ENCODE data around the gene TCEA2.

Gene TCEA2

DNA sequence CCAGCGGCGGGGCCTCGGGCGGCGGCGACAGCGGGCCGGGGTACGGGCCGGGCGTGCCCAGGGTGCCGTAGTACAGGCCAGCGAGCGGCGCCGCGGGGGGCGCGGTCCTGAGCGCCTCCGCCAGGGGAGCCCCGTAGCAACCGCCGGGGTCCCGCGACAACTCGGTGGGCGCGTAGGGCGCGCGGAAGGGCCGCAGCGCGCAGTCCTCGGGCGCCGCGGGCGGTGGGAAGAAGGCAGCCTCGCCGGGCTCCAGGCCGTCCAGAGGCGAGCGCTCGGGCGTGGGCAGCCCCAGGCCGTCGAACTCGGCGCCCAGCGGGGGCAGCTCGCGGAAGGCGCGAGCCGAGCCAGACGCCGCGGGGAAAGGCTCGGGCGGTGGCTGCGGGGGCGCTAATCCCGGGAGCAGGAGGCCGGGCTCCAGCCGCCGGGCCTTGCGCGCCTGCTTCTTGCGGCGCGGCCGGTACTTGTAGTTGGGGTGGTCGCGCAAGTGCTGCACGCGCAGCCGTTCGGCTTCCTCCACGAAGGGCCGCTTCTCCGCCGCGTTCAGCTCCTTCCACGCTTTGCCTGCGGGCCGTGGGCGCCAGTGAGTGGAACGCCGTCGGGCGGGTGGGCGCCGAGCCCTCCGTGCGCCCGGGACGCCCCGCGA, 14.5 kb upstream of the TCEA2 start:
- no peak for DNase-seq (ENCODE audit: low read depth in 2 of 2, low spot score in 1 of 2)

- no peak for DNase-seq (ENCODE audit: low read depth in 2 of 2, low spot score in 1 of 2)
Measured at GRCh38 chr20:64049060-64049877, 13.7 kb upstream of the TCEA2 start, which contains the start of gene SOX18. SOX18 (minus strand) TSS chr20:64049639; CDS start chr20:64049516, 123 bp downstream.

DNA sequence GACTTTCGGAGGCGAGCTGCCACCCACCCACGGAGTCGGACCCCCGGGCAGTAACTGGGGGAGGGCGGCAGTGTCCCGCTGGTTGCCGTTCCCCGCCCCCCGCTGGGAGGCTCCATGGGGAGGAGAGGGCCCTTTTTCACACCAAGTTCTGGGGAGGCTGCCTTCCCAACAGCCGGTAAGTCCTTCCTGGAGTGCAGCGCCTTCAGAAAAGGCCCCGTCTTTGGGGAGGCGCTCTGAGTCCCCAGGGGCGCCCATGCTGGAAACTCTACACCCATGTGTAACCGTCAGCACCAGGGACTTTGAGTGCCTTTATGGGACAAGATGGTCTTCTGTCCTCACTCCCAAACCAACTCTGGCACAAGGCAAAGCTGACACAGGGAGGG, 13.1 kb upstream of the TCEA2 start:
- no peak for DNase-seq (ENCODE audit: low read depth in 2 of 2, low spot score in 1 of 2)

DNA sequence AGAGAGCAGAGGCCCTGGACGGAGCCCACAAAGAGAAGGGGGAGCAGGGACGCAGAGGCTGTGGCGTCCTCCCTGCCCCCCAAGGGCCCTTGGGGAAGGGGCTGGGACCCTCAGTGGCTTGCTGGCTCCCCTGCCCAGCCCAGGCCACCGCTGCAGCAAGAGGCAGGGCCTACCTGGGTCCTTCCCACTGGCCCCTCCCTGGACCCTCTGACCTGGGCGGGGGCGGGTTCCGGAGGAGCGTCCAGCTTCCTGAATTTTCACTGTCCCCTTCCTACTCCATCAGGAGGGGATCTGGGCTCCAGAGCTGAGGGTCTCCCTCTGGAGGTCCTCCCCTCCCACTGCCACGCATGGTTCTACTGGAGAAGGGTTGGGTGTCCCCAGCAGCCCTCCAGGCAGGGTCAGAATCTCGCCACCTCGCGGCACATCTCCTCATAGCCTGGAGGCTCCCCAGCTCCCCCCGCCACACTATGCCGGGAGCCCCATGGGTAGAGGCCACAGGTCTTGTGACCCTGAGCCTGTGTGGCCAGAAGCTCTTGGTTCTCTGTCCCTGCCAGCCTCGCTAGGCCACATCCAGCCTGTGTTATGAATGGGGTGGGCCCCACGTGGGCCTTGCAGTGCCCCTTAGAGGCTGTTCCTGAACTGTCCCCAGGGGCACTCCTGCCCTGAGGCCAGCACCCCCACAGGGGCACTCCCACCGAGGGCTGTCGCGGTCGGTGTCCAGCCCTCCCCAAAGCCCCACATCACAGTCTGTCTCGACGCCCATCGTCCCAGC, 12.6 kb upstream of the TCEA2 start:
- DNase-seq (ENCODE audit: low read depth in 2 of 2, low spot score in 1 of 2) = no peak

DNA sequence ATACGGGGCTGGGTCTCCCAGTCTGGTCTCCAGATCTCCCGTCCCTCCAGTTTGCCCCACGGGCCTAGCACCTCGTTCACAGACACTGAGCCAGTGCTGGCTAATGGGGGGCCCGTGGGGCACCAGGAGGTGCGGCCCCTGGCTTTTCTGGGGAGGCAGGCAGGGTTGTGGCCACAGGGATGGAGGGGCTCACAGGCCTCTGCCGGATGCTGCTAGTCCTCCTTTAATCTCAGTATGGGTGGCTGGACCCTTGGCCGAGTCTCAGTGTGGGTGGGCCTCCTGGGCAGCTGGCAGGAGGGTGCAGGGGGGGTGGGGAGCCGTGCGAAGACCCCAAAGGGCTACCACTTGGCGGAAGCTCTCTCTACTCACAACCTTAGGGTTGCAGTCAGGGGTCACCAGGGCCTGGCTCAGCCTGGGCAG, 12.0 kb upstream of the TCEA2 start:
- DNase-seq (ENCODE audit: low read depth in 2 of 2, low spot score in 1 of 2) = no peak

DNA sequence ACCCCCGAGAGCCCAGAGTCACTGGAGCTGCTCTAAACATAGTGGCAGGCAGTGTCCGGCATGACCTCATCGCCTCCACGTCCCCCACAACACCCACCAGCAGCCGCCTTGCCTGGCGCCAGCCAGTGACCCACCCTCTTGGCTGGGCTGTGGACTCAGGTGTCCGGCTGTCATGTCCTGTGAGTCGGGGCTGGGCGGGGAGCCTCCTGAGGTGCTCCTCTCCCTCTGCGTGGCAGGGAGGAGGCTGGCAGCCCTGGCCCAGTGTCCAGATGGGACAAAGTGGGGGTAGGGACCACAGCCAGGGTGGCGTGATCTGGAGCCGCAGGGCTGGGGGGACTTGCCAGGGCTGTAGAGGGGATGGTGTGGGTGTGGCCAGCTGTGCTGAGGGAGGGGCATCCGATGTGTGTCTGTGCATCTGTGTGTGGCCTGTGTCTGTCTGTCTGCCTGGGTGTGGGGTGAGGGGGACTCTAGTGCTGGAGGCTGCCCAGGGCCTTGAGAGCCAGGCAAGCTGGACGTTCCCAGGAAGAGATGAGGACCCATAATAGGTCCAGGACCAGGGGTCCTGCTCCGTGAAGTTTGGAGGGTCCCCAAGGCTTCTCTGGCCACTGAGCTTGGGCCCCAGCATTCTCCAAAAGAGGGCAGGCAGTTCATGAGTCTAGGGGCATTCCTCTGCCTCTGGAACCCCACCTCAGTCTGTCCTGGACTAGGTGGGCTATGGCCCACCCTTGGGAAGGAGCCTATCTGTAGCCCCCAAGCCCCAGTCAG, 11.3 kb upstream of the TCEA2 start:
- DNase-seq (ENCODE audit: low read depth in 2 of 2, low spot score in 1 of 2) = no peak

GRCh38 chr20:64052326-64052722, 10.7 kb upstream of the TCEA2 start:
- DNase-seq (ENCODE audit: low read depth in 2 of 2, low spot score in 1 of 2) = no peak

DNA sequence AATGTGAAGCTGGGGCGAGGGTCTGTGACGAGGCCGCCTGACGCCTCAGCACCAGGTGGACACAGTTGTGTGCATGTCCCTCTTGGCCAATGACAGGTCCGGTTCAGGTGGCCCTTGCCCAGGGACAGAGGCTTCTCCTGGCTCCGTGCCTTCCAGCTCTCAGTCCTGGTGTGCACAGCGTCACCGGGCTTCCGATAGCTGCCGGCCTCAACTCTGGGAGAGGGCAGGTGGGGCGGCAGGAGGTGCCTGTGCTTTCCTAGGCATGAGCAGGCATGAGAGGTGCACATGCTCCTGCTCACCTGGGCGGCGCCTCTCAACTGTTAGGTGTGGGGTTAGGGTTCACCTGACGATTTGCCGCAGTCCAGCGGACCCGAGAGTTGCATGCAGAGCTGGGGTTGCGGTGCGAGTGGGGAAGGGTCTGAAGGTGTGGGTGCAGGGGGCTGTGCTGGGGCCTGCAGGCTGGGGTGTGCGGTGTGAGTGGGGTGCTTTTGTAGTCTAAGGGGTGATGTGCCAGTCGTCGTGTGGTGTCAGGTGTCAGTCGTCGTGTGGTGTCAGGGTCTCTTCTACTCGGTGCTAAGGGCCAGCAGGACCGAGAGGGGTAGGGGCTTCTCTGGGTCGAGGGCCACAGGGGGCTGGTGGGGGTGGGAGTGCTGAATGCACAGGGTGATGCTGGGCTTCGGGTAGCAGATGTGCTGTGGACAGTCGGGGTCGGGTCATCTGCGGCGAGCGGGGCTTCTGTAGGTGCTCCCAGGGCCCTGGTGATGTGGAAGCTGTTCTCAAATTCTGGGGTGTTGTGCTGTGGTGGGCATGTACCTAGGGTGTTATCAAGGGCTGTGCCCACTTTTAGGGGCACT, 9.8 kb upstream of the TCEA2 start:
- DNase-seq (ENCODE audit: low read depth in 2 of 2, low spot score in 1 of 2) = no peak

GRCh38 chr20:64053841-64054661, 8.9 kb upstream of the TCEA2 start:
- DNase-seq (ENCODE audit: low read depth in 2 of 2, low spot score in 1 of 2) = no peak

DNA sequence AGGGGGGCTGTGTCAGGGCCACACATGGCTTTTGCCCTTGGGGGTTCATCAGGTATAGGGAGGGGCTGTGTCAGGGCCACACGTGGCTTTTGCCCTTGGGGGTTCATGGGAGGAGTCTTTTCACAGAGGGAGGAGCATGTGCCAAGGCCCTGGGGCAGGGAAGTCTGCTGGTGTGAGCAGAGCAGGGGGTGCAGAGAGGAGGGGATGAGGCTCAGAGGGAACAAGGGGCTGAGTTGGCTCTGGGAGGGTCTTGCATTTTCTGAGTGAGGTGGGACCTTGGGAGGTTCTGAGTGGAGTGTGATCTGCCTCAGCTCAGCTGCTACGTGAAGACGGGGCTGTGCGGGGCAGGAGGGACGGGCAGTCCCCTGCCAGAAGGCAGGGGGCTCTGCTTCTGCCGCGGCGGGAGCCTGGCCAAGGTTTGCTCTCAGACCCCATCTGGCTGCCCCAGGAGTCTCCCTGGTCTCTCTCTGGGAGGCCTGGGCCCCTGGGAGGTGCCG, 7.6 kb upstream of the TCEA2 start:
- no peak for DNase-seq (ENCODE audit: low read depth in 2 of 2, low spot score in 1 of 2)

DNA sequence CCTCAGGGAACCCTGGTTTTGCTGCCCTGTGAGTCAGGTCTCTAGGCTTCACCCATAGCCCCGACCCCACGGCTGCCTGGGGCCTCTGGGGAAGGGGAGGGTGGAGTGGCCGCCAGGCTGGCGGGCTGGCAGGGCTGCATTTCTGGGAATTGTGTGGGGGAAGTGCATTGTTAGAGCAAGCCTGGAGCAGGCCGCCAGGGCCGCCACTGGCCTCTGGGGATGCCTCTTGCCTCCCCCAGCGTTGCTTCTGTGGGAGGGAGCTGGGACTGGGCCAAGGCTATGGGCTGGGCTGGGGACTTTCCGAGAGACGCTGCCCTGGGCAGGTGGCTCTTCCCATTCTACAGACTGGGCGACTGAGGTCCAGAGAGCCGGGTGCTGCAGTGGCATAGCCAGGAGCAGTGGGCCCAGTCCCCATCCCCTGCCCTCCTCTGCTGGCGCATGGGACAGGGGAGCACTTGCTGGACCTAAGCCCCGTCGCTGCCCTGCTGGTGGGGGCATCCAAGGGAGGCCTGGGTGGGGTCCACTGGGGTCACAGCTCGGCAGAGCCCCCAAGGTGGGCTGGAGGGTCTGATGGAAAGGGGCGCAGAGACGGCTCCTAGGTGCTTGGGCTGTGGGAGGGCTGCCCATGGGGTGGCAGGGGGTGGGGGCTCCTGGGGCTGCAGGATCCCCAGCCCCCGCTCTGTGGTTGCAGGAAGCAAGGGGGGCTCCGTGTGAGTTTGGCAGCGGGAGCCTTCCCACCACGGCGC, 6.9 kb upstream of the TCEA2 start:
- no peak for DNase-seq (ENCODE audit: low read depth in 2 of 2, low spot score in 1 of 2)

- DNase-seq (ENCODE audit: low read depth in 2 of 2, low spot score in 1 of 2) = no peak
Measured at GRCh38 chr20:64056639-64056888, 6.4 kb upstream of the TCEA2 start.

- DNase-seq (ENCODE audit: low read depth in 2 of 2, low spot score in 1 of 2) = no peak
Measured at GRCh38 chr20:64056889-64057627, 5.9 kb upstream of the TCEA2 start.

GRCh38 chr20:64057628-64058498, 5.1 kb upstream of the TCEA2 start:
- DNase-seq (ENCODE audit: low read depth in 2 of 2, low spot score in 1 of 2) = peak; percentile 56 to 63

- no peak for DNase-seq (ENCODE audit: low read depth in 2 of 2, low spot score in 1 of 2)
Measured at GRCh38 chr20:64058536-64058935, 4.5 kb upstream of the TCEA2 start.

DNA sequence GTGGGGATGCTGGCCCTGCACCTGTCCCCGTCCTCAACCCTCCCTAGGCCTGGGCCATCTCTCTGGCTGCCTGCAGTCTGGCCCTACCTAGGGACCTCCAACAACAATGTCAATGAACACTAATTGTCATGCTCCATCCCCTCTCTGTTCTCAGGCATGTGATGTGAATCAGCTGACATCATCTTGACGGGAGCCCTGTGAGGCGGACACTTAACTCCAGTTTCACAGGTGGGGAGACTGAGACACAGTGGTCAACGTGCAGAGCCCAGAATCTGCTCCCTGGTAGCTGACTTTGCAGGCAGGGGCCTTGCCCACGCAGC, 762 bp upstream of the TCEA2 start:
- no peak for DNase-seq (ENCODE audit: low read depth in 2 of 2, low spot score in 1 of 2)

DNA sequence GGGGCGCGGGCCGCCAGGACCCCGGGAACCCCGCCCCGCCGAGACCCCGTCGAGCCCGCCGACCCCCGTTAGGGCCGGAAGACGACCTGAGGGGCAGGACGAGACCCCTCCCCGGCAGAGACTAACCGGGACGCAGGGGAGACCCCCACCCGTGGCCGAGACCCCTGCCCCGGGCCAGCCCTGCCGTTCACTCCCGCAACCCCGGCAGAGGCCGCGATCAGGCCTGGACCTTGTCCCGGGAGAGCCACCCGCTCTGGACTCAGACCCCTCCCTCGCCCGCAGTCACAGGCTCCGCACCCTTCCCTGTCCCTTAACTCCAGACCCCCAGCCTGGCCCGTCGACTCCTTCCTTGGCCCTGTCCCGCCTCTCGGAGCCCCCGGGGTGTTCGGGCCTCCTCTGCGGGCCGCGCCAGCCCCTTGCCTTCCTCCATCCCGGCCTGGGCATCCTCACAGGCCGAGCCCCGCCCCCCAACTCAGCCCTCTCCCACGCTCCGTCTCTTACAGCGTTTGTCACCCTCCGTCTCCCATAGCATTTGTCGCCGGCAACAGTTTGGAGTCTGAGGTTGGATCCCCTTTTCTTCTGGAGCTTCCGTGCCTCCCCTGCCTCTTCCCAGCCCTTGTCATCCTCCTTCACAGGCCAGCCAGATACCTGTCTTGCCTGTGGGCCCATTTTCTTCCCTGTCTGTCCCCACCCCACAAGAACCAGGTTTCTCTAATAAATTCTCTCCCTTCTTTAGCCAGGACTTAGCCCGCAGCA, 569 bp downstream of the TCEA2 start:
- DNase-seq (ENCODE audit: low read depth in 2 of 2, low spot score in 1 of 2) = no peak
